DOHH2 (cell line): Measurements from ENCODE around the gene TESK1.

ENCODE experiments used
- EZH2phosphoT487 ChIP-seq: fragments of 200-600 bp; sonication (generic); IDR thresholded peaks from 2 replicates; pipeline ENCODE4 v1.6.1; 2017; ENCODE audit warnings: borderline replicate concordance, mild to moderate bottlenecking, antibody characterized with exemption, low read length, moderate library complexity, mixed read lengths
- TF ChIP-seq, protein P1 (sequence below): fragments of 200-600 bp; sonication (generic); IDR thresholded peaks from one replicate; pipeline ENCODE4 v1.5.1; 2014; ENCODE audit warnings: antibody characterized with exemption, mild to moderate bottlenecking, low read depth, low read length; ENCODE audit not compliant: poor library complexity, severe bottlenecking

DNA sequence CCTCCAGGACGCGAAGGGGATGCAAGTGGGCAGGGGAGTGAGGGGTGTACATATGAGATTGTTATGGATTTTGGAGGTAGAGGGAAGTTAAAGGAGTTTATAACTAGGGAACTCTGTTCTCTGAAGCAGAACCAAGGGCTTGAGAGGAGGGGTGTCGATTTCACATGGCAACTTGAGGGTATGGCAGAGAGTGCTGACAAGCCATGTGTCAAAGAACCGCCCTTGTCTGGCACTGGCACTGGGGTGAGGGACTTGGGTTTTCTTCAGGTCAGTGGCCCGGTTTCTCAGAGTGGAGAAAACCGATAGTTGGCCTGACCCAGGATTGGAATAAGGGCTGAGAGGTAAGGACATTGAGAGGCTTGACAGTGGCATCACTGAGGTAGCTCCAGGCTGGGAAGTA lies 47.7 kb upstream of the TESK1 start:
- TF ChIP-seq, protein P1, sequence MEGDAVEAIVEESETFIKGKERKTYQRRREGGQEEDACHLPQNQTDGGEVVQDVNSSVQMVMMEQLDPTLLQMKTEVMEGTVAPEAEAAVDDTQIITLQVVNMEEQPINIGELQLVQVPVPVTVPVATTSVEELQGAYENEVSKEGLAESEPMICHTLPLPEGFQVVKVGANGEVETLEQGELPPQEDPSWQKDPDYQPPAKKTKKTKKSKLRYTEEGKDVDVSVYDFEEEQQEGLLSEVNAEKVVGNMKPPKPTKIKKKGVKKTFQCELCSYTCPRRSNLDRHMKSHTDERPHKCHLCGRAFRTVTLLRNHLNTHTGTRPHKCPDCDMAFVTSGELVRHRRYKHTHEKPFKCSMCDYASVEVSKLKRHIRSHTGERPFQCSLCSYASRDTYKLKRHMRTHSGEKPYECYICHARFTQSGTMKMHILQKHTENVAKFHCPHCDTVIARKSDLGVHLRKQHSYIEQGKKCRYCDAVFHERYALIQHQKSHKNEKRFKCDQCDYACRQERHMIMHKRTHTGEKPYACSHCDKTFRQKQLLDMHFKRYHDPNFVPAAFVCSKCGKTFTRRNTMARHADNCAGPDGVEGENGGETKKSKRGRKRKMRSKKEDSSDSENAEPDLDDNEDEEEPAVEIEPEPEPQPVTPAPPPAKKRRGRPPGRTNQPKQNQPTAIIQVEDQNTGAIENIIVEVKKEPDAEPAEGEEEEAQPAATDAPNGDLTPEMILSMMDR, result no peak
- no peak for TF ChIP-seq EZH2phosphoT487
